ENCODE measurements around the gene GAL3ST1. TPM values are rescaled to one million over a fixed set of nuclear protein-coding genes. Genes with fewer than 3 reads are reported as not detected.
"Not testable (repeated sequence)": the region's sequence is repeated elsewhere in the genome, so short reads cannot be mapped to it uniquely, and the experiment has no call there.

The GAL3ST1 gene
- polyA plus RNA-seq, 1 donor from 2014 or later = 1.6 TPM

DNA sequence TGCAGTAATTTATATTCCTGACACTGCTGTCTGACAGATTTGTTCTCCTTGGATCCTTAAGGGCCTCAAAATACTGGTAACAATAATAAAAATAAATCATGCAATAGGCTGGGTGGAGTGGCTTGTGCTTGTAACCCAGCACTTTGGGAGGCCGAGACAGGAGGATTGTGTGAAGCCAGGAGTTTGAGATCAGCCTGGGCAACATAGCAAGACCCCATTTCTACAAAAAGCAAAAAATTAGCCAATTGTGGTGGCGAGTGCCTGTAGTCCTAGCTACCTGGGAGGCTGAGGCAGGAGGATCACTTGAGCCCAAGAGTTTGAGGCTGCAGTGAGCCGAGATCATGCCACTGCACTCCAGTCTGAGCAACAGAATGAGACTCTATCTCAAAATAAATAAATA is 22.7 kb downstream of the GAL3ST1 start:
- H3K4me3 ChIP-seq (ENCODE audit: low read length); H4K20me1 ChIP-seq (ENCODE audit: insufficient read depth); H3K79me2 ChIP-seq (replicated peaks; ENCODE audit: insufficient read depth, low read length); H3K27ac ChIP-seq (ENCODE audit: low read length); H3K9me2 ChIP-seq (ENCODE audit: insufficient read depth, low read length); H3K9me3 ChIP-seq (ENCODE audit: low read length); H2AFZ ChIP-seq (ENCODE audit: low read depth, low read length); H3K27me3 ChIP-seq (ENCODE audit: insufficient read depth, low read depth, low read length); H3K9ac ChIP-seq (ENCODE audit: low read length); H3K36me3 ChIP-seq (ENCODE audit: insufficient read depth, low read length); H3K4me2 ChIP-seq (ENCODE audit: low read length); H3F3A ChIP-seq (ENCODE audit: insufficient read depth, low read length, poor library complexity, severe bottlenecking): not testable (repeated sequence)

GRCh38 chr22:30547188-30547587 is 27.3 kb downstream of the GAL3ST1 start:
- no peaks in the 10 kb centered on the region for H3K9me3 ChIP-seq (ENCODE audit: low read length)
- H3K9me2 ChIP-seq (ENCODE audit: insufficient read depth, low read length) = no peaks in the 10 kb centered on the region
- H4K20me1 ChIP-seq (ENCODE audit: insufficient read depth) = no peaks in the 10 kb centered on the region
- TF ChIP-seq POLR2AphosphoS5 (IDR thresholded peaks at IDR 0.05) (no peak), EZH2 (IDR thresholded peaks at IDR 0.05; ENCODE audit: borderline replicate concordance, insufficient read depth, low read length, poor library complexity, severe bottlenecking) (no peak), TAF1 (IDR thresholded peaks at IDR 0.05; ENCODE audit: low read depth) (no peak), SMC3 (conservative IDR thresholded peaks at IDR 0.05; ENCODE audit: poor library complexity) (no peak), RAD21 (conservative IDR thresholded peaks at IDR 0.05) (no peak), EP300 (conservative IDR thresholded peaks at IDR 0.05; ENCODE audit: poor library complexity, severe bottlenecking) (no peak), MXI1 (conservative IDR thresholded peaks at IDR 0.05; ENCODE audit: poor library complexity, severe bottlenecking) (no peak)
- TF ChIP-seq, protein P1, sequence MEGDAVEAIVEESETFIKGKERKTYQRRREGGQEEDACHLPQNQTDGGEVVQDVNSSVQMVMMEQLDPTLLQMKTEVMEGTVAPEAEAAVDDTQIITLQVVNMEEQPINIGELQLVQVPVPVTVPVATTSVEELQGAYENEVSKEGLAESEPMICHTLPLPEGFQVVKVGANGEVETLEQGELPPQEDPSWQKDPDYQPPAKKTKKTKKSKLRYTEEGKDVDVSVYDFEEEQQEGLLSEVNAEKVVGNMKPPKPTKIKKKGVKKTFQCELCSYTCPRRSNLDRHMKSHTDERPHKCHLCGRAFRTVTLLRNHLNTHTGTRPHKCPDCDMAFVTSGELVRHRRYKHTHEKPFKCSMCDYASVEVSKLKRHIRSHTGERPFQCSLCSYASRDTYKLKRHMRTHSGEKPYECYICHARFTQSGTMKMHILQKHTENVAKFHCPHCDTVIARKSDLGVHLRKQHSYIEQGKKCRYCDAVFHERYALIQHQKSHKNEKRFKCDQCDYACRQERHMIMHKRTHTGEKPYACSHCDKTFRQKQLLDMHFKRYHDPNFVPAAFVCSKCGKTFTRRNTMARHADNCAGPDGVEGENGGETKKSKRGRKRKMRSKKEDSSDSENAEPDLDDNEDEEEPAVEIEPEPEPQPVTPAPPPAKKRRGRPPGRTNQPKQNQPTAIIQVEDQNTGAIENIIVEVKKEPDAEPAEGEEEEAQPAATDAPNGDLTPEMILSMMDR (IDR thresholded peaks at IDR 0.05; ENCODE audit: poor library complexity, severe bottlenecking) = no peak
- TF ChIP-seq, protein P2, sequence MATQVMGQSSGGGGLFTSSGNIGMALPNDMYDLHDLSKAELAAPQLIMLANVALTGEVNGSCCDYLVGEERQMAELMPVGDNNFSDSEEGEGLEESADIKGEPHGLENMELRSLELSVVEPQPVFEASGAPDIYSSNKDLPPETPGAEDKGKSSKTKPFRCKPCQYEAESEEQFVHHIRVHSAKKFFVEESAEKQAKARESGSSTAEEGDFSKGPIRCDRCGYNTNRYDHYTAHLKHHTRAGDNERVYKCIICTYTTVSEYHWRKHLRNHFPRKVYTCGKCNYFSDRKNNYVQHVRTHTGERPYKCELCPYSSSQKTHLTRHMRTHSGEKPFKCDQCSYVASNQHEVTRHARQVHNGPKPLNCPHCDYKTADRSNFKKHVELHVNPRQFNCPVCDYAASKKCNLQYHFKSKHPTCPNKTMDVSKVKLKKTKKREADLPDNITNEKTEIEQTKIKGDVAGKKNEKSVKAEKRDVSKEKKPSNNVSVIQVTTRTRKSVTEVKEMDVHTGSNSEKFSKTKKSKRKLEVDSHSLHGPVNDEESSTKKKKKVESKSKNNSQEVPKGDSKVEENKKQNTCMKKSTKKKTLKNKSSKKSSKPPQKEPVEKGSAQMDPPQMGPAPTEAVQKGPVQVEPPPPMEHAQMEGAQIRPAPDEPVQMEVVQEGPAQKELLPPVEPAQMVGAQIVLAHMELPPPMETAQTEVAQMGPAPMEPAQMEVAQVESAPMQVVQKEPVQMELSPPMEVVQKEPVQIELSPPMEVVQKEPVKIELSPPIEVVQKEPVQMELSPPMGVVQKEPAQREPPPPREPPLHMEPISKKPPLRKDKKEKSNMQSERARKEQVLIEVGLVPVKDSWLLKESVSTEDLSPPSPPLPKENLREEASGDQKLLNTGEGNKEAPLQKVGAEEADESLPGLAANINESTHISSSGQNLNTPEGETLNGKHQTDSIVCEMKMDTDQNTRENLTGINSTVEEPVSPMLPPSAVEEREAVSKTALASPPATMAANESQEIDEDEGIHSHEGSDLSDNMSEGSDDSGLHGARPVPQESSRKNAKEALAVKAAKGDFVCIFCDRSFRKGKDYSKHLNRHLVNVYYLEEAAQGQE (IDR thresholded peaks at IDR 0.05; ENCODE audit: borderline replicate concordance) = no peak
- H2AFZ ChIP-seq (ENCODE audit: low read depth, low read length) = no peak overlapping the region
- H3K4me3 ChIP-seq (ENCODE audit: low read length) = no peak overlapping the region
- H3K9ac ChIP-seq (ENCODE audit: low read length) = no peak overlapping the region
- H3K79me2 ChIP-seq (replicated peaks; ENCODE audit: insufficient read depth, low read length) = no peaks in the 10 kb centered on the region
- H3F3A ChIP-seq (ENCODE audit: insufficient read depth, low read length, poor library complexity, severe bottlenecking) = no peaks in the 10 kb centered on the region
- peaks cover 11% of the 10 kb centered on the region for H3K27me3 ChIP-seq (ENCODE audit: insufficient read depth, low read depth, low read length)
- no peaks in the 10 kb centered on the region for H3K36me3 ChIP-seq (ENCODE audit: insufficient read depth, low read length)
- H3K27ac ChIP-seq (ENCODE audit: low read length) = no peak overlapping the region
- H3K4me2 ChIP-seq (ENCODE audit: low read length) = no peak overlapping the region

DNA sequence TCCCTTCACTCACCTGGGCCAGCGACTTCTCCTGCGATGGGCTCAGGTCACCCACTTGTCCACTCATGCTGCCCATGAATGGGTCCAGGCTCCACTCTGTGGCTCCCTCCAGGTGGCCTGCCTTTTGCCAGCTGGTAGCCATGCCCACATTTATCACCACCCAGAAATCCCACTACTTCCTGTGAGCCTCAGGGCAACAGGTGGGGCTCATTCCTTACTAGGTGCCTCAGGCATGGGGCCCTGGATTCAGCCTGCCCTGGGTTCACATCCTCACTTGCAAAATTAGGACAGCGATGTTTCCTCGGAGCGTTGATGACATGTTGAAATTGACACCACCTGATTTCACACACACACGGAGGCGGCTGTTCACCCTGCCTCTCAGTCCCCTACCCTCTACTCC is 27.8 kb downstream of the GAL3ST1 start, which contains the start of gene SEC14L6:
TSS of gene SEC14L6 (minus strand) at position 126 of the 400 bp plus-strand sequence. CDS start at position 67, 59 bp downstream.
- Histone ChIP-seq H3K36me3 (ENCODE audit: insufficient read depth, low read length) (no peaks in the 10 kb centered on the region), H3K79me2 (replicated peaks; ENCODE audit: insufficient read depth, low read length) (no peaks in the 10 kb centered on the region), H3K27me3 (ENCODE audit: insufficient read depth, low read depth, low read length) (peaks cover 17% of the 10 kb centered on the region), H3K27ac (ENCODE audit: low read length) (no peak within 1 kb of the TSS), H3K4me2 (ENCODE audit: low read length) (no peak within 1 kb of the TSS), H3K9me2 (ENCODE audit: insufficient read depth, low read length) (no peaks in the 10 kb centered on the region), H3K9me3 (ENCODE audit: low read length) (no peaks in the 10 kb centered on the region), H4K20me1 (ENCODE audit: insufficient read depth) (no peaks in the 10 kb centered on the region), H2AFZ (ENCODE audit: low read depth, low read length) (no peak within 1 kb of the TSS), H3F3A (ENCODE audit: insufficient read depth, low read length, poor library complexity, severe bottlenecking) (no peaks in the 10 kb centered on the region), H3K4me3 (ENCODE audit: low read length) (peak within 1 kb of the TSS; percentile 17), H3K9ac (ENCODE audit: low read length) (no peak within 1 kb of the TSS)
- TF ChIP-seq, protein P1 (IDR thresholded peaks at IDR 0.05; ENCODE audit: poor library complexity, severe bottlenecking) = no peak
- no peak for TF ChIP-seq SMC3 (conservative IDR thresholded peaks at IDR 0.05; ENCODE audit: poor library complexity)
- no peak for TF ChIP-seq POLR2AphosphoS5 (IDR thresholded peaks at IDR 0.05)
- TF ChIP-seq EP300 (conservative IDR thresholded peaks at IDR 0.05; ENCODE audit: poor library complexity, severe bottlenecking) = no peak
- TF ChIP-seq MXI1 (conservative IDR thresholded peaks at IDR 0.05; ENCODE audit: poor library complexity, severe bottlenecking) = no peak
- TF ChIP-seq RAD21 (conservative IDR thresholded peaks at IDR 0.05) = no peak
- no peak for TF ChIP-seq TAF1 (IDR thresholded peaks at IDR 0.05; ENCODE audit: low read depth)
- no peak for TF ChIP-seq EZH2 (IDR thresholded peaks at IDR 0.05; ENCODE audit: borderline replicate concordance, insufficient read depth, low read length, poor library complexity, severe bottlenecking)

Data from neural cell (in vitro differentiated cells).